Endodermal cell (in vitro differentiated cells): ENCODE results near the gene MIF. TPM values are rescaled to one million over a fixed set of nuclear protein-coding genes. Genes with fewer than 3 reads are reported as not detected.

Source experiments
- DNase-seq: peaks from one replicate; pipeline ENCODE4 v3.0.0-alpha.2; 2017
- H3K27ac ChIP-seq: 2 replicates; pipeline ENCODE4 v1.5.1; 2013; ENCODE audit warnings: mild to moderate bottlenecking, low read depth, low read length, moderate library complexity
- H3K27me3 ChIP-seq: 2 replicates; pipeline ENCODE4 v1.6.1; 2013; ENCODE audit warnings: mild to moderate bottlenecking, low read length, moderate library complexity; ENCODE audit not compliant: insufficient read depth, control insufficient read depth, poor library complexity, severe bottlenecking
- H3K36me3 ChIP-seq: 2 replicates; pipeline ENCODE4 v1.7.0; 2013; ENCODE audit warnings: mild to moderate bottlenecking, low read length, moderate library complexity; ENCODE audit not compliant: control insufficient read depth, insufficient read depth
- H3K4me1 ChIP-seq: one replicate; pipeline ENCODE4 v1.7.0; 2013; ENCODE audit warnings: low read length; ENCODE audit not compliant: control insufficient read depth, insufficient read depth
- H3K4me3 ChIP-seq: 2 replicates; pipeline ENCODE4 v1.5.1; 2013; ENCODE audit warnings: mild to moderate bottlenecking, low read length, moderate library complexity
- H3K9ac ChIP-seq: 2 replicates; pipeline ENCODE4 v1.6.1; 2013; ENCODE audit warnings: mild to moderate bottlenecking, low read length, moderate library complexity; ENCODE audit not compliant: poor library complexity, severe bottlenecking; ENCODE audit errors: extremely low read depth
- H3K9me3 ChIP-seq: 2 replicates; pipeline ENCODE4 v1.6.1; 2013; ENCODE audit warnings: mild to moderate bottlenecking, low read length, moderate library complexity; ENCODE audit not compliant: control insufficient read depth
- H3K27ac Mint-ChIP-seq: 2 replicates; pipeline ENCODE4 v1.8.0; 2020; ENCODE audit warnings: mixed read lengths
- H3K27me3 Mint-ChIP-seq: 2 replicates; pipeline ENCODE4 v1.8.0; 2021; ENCODE audit warnings: mild to moderate bottlenecking, mixed read lengths; ENCODE audit not compliant: insufficient read depth
- H3K36me3 Mint-ChIP-seq: 2 replicates; pipeline ENCODE4 v1.8.0; 2020; ENCODE audit warnings: low read depth, mixed read lengths
- H3K4me1 Mint-ChIP-seq: 2 replicates; pipeline ENCODE4 v1.8.0; 2020; ENCODE audit warnings: mixed read lengths
- H3K4me3 Mint-ChIP-seq: 2 replicates; pipeline ENCODE4 v1.8.0; 2020; ENCODE audit warnings: mild to moderate bottlenecking, moderate library complexity, mixed read lengths
- H3K9me3 Mint-ChIP-seq: 2 replicates; pipeline ENCODE4 v1.8.0; 2020; ENCODE audit warnings: mild to moderate bottlenecking, mixed read lengths
- CTCF ChIP-seq: fragments of 200-600 bp; sonication (generic); conservative IDR thresholded peaks from 2 replicates; pipeline ENCODE4 v1.5.0; 2021; ENCODE audit warnings: antibody characterized with exemption, mild to moderate bottlenecking
- WGBS, 2 experiments: methylation state at CpG; one replicate each; pipeline versions ENCODE4 v1.1.5 to v1.1.7; 2013; ENCODE audit warnings: missing lambda C conversion rate in 2 of 2, mixed read lengths in 1 of 2; ENCODE audit not compliant: insufficient coverage in 1 of 2, insufficient read length in 1 of 2; 5-methylcytosine and 5-hydroxymethylcytosine counted together
- total RNA-seq, 2 donors: library from RNA; stranded (reverse); fragmentation: NEBNext Ultra II Directional in 1 of 2; extraction: Animal tissue kit (Norgen Biotek cat#: 25700) in 1 of 2; gene quantifications; 2 replicates in 1 of 2; 3 replicates in 1 of 2; pipeline ENCODE4 v1.2.1, GENCODE V29; 2021

The MIF gene
- total RNA-seq, 2 donors from 2014 or later, result 722 to 753 TPM

GRCh38 chr22:23901600-23901999 lies 7.4 kb downstream of the MIF start:
- Histone ChIP-seq H3K27me3 (no peaks in the 10 kb centered on the region), H3K4me3 (no peak overlapping the region), H3K36me3 (peaks cover 14% of the 10 kb centered on the region), H3K9me3 (peaks cover 30% of the 10 kb centered on the region), H3K27ac (no peak overlapping the region), H3K9ac (no peak overlapping the region), H3K4me1 (no peaks in the 10 kb centered on the region)
- no peak overlapping the region for H3K27ac Mint-ChIP-seq
- H3K4me1 Mint-ChIP-seq, result peaks cover 3% of the 10 kb centered on the region
- DNase-seq, result no peak
- H3K36me3 Mint-ChIP-seq, result peaks cover 45% of the 10 kb centered on the region
- H3K27me3 Mint-ChIP-seq, result no peaks in the 10 kb centered on the region
- peaks cover 23% of the 10 kb centered on the region for H3K9me3 Mint-ChIP-seq
- TF ChIP-seq CTCF, result no peak
- WGBS, 2 experiments, result 92 to 100% methylated on average over 3 to 4 of the region's 4 CpGs
- H3K4me3 Mint-ChIP-seq, result no peak overlapping the region

- H3K27ac Mint-ChIP-seq, result no peak overlapping the region
- no peak for TF ChIP-seq CTCF
- no peak for DNase-seq
- Histone ChIP-seq H3K27me3 (no peaks in the 10 kb centered on the region), H3K27ac (no peak overlapping the region), H3K9ac (no peak overlapping the region), H3K4me3 (no peak overlapping the region), H3K36me3 (no peaks in the 10 kb centered on the region), H3K4me1 (no peaks in the 10 kb centered on the region), H3K9me3 (peaks cover 30% of the 10 kb centered on the region)
- H3K4me3 Mint-ChIP-seq, result no peak overlapping the region
- H3K36me3 Mint-ChIP-seq, result peaks cover 32% of the 10 kb centered on the region
- WGBS, 2 experiments, result 87 to 94% methylated on average over 7 to 8 of the region's 8 CpGs
- H3K4me1 Mint-ChIP-seq, result peaks cover 1% of the 10 kb centered on the region
- H3K27me3 Mint-ChIP-seq, result no peaks in the 10 kb centered on the region
- H3K9me3 Mint-ChIP-seq, result peaks cover 23% of the 10 kb centered on the region
These were observed 9.3 kb downstream of the MIF start for GRCh38 chr22:23903328-23903971.

GRCh38 chr22:23904573-23905254 lies 10.5 kb downstream of the MIF start:
- no peaks in the 10 kb centered on the region for H3K36me3 ChIP-seq
- H3K36me3 Mint-ChIP-seq, result peaks cover 23% of the 10 kb centered on the region
- peaks cover 5% of the 10 kb centered on the region for H3K4me1 Mint-ChIP-seq
- no peaks in the 10 kb centered on the region for H3K27me3 ChIP-seq
- no peak overlapping the region for H3K4me3 ChIP-seq
- peaks cover 20% of the 10 kb centered on the region for H3K9me3 Mint-ChIP-seq
- DNase-seq, result no peak
- TF ChIP-seq CTCF, result no peak
- H3K4me3 Mint-ChIP-seq, result no peak overlapping the region
- no peaks in the 10 kb centered on the region for H3K27me3 Mint-ChIP-seq
- no peaks in the 10 kb centered on the region for H3K4me1 ChIP-seq
- no peak overlapping the region for H3K27ac ChIP-seq
- peaks cover 25% of the 10 kb centered on the region for H3K9me3 ChIP-seq
- 91 to 95% methylated on average over 3 to 5 of the region's 5 CpGs for WGBS, 2 experiments
- H3K9ac ChIP-seq, result no peak overlapping the region
- no peak overlapping the region for H3K27ac Mint-ChIP-seq
